Activated CD4-positive, alpha-beta T cell treated with anti-CD3 and anti-CD28 coated beads, Interleukin-2, Interleukin-4, amounts not matched to agents 100 ng/mL and 50 ng/mL, durations not matched to agents 16 hours and 8 hours (primary cell): Measurements from ENCODE around the gene MED12L.
A peak's percentile ranks its signal among the peaks of the same experiment; 100 is the strongest.
"Not testable (repeated sequence)": the region's sequence is repeated elsewhere in the genome, so short reads cannot be mapped to it uniquely, and the experiment has no call there.

Experiments used
- DNase-seq: peaks from one replicate; pipeline ENCODE4 v3.0.0-alpha.2; 2020; ENCODE audit warnings: low spot score

Gene MED12L

GRCh38 chr3:151085227-151085888, at the start of gene MED12L:
MED12L (plus strand) TSS chr3:151085664; CDS start chr3:151086927, 1,263 bp downstream.
- peak; percentile 75 for DNase-seq

- no peak for DNase-seq
Observed at GRCh38 chr3:151037746-151038477, 47.6 kb upstream of the MED12L start.

- DNase-seq = no peak
Observed at GRCh38 chr3:151044706-151045105, 40.8 kb upstream of the MED12L start.

GRCh38 chr3:151047636-151048035, 37.8 kb upstream of the MED12L start:
- DNase-seq = peak; percentile 4

- no peak for DNase-seq
Observed at GRCh38 chr3:151051533-151051932, 33.9 kb upstream of the MED12L start.

- DNase-seq = no peak
Observed at GRCh38 chr3:151052346-151052745, 33.1 kb upstream of the MED12L start.

GRCh38 chr3:151052756-151053155, 32.7 kb upstream of the MED12L start:
- DNase-seq = no peak

- no peak for DNase-seq
Observed at GRCh38 chr3:151058740-151059139, 26.7 kb upstream of the MED12L start.

GRCh38 chr3:151062611-151063010, 22.9 kb upstream of the MED12L start:
- no peak for DNase-seq

- peak; percentile 35 for DNase-seq
Observed at GRCh38 chr3:151067158-151067557, 18.3 kb upstream of the MED12L start.

- DNase-seq = not testable (repeated sequence)
Observed at GRCh38 chr3:151072842-151073241, 12.6 kb upstream of the MED12L start.

GRCh38 chr3:151074256-151074655, 11.2 kb upstream of the MED12L start:
- DNase-seq = no peak

- no peak for DNase-seq
Observed at GRCh38 chr3:151075869-151076562, 9.4 kb upstream of the MED12L start.

GRCh38 chr3:151076626-151077025, 8.8 kb upstream of the MED12L start:
- no peak for DNase-seq

GRCh38 chr3:151081082-151081481, 4.4 kb upstream of the MED12L start:
- DNase-seq = not testable (repeated sequence)

- DNase-seq = no peak
Observed at GRCh38 chr3:151082880-151083838, 2.3 kb upstream of the MED12L start.

- no peak for DNase-seq
Observed at GRCh38 chr3:151084893-151085226, 604 bp upstream of the MED12L start.

GRCh38 chr3:151085889-151086483, 522 bp downstream of the MED12L start:
- DNase-seq = no peak

GRCh38 chr3:151086484-151087456, 1.3 kb downstream of the MED12L start:
- peak; percentile 82 for DNase-seq

GRCh38 chr3:151087648-151088047, 2.2 kb downstream of the MED12L start:
- no peak for DNase-seq
